Heart left ventricle (tissue), 13 donors: Measurements from ENCODE around the gene CDHR3.

Experiments used
- CTCF ChIP-seq, 12 donors: fragments of 200-600 bp; sonication (generic) in 4 of 12; IDR thresholded peaks; one replicate each; pipeline versions ENCODE4 v1.5.0 to v1.8.0; 2018 to 2022; ENCODE audit warnings: antibody characterized with exemption in 12 of 12, mild to moderate bottlenecking in 5 of 12
- POLR2A ChIP-seq, 2 donors: fragments of 450-650 bp; IDR thresholded peaks; one replicate each; pipeline ENCODE4 v1.6.1; 2017; ENCODE audit warnings: antibody characterized with exemption in 2 of 2, mild to moderate bottlenecking in 2 of 2, moderate library complexity in 2 of 2
- donor health status: ischemic (EF 13 %, LVEDD 7.1; RV severe dilation, severe dysfunction).
- donor health status: DM: no; HTN: yes; CAD: no.
- donor health status: DM: no; HTN: no; CAD: no.
- donor health status: ischemic (EF 25% LVEDD 6.9; RV normal size, moderate dysfunction).
- donor health status: ischemic (EF 25% LVEDD 5.7; RV mildly dilated, moderate dysfunction).
- donor health status: ischemic (EF 35%, LVEDD 5.7; RV mildly dilated, moderate dysfunction).
- donor health status: nonischemic (EF 11% LVEDD 7.7; RV severe dilation, severe dysfunction).
- donor health status: DM: yes; HTN: yes; CAD: no.
- donor health status: PGD.
- donor health status: ischemic (EF 29% LVEDD 5.4; RV normal size, mild dysfunction).
- donor health status: nonischemic (EF 23%, LVEDD 6.1; RV moderate dilation, normal function).

GRCh38 chr7:106038916-106039315, 75.9 kb downstream of the CDHR3 start:
- TF ChIP-seq POLR2A (IDR thresholded peaks at IDR 0.05) = no peak
- no peak for TF ChIP-seq CTCF (IDR thresholded peaks at IDR 0.05)
